GM11168 (cell line): Measurements from ENCODE around the gene FHOD3.

Experiments used
- in situ Hi-C: fragments of 300-500 bp; cut with MboI; formaldehyde crosslinking; loops from one replicate; pipeline ENCODE4 v1.12.0; 2022; ENCODE audit warnings: low sequenced_read_pairs; ENCODE audit not compliant: unreplicated experiment

The FHOD3 gene

DNA sequence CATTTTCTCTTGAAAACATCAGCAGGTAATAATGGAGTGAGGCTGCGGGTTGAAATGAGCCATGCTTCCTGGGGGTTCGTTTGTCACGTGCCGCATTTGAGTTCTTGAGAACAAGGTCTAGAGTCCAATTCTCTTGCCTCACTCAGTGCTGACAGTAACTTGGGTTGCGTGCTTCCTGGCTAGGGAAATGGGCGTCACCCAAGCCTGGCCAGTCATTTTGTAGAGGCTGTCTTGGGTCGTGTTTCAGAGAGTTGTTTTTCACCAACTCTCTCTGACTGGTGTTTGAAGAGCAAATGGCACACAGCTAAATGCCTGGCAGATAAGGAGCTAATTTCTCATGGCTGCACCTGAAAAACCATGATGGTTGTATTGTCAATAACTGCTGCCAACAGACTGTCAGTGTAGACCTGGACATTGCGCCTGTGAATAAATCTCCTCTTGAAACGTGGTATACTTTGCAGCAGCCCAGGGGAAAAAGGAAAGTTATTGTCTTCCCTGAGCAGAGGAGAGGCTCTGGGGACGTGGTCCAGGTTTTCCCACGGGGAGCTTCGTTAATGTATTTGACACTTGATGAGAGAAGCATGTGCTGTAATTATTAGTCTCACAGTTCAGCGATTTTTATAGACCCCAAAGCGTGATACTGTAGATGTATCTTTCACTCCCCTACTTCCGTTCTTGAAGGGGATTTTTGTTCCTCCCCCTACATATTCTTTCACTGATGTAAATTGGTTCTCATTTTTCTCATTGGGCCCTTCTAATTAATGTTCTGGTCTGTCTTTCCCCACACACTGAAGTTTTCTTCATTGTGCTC is 196.0 kb downstream of the FHOD3 start:
- in situ Hi-C loops, result no loop called here

DNA sequence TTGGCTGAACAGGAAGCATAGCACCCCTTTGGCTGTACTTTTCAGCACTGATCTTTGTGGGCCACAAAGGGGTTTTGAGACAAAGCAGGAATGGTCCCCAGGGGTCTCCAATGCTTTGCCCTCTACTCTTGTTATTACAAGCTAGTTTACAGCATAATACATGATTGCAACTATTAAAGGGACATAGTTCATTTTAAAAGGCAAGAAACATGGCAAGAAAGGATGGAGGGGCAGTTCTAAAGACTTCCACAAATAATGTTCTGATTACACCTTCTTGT is 196.6 kb downstream of the FHOD3 start:
- in situ Hi-C loops, result no loop called here

- in situ Hi-C loops, result no loop called here
Measured at GRCh38 chr18:36496022-36496421, 198.5 kb downstream of the FHOD3 start.

DNA sequence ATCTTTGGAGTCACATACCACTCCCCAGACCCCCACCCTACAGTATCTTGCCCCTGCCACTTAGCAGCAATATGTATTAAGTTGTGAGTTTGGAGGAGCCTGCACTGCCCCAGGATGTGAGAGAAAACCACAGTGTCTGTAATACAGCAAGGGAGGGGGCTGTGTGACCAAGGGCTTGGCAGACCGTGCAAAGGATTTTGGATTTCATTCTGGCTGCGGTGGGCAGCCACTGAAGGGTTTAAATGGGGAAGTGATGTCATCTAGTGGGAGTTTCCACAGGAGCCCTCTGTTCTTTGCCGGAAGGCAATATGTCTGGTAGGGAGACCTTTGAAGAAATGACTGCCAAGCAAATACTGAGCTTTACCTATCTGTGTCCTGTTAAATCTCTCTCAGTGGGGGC is 202.4 kb downstream of the FHOD3 start:
- in situ Hi-C loops, result no loop called here

GRCh38 chr18:36501100-36501499 is 203.6 kb downstream of the FHOD3 start:
- in situ Hi-C loops, result no loop called here

GRCh38 chr18:36503477-36503876 is 206.0 kb downstream of the FHOD3 start:
- in situ Hi-C loops, result no loop called here

DNA sequence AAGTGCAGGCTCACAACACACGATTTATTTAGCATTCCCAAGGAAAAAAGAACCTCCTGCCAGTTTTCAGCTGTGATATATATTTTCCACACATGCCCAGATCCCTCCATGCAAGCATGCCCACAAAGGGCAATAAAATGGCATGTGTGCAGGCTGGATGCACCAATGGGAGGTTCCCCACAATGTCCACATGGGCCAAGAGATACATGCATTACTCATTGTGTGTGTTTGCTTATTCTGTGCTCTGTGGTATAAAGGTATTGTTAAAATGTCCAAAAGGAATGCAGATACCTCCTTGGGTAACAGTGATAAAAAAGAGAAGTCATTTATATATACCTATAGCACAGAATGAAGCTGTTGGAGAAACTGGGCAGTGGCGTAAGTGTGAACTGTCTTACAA is 207.4 kb downstream of the FHOD3 start:
- in situ Hi-C loops, result no loop called here

DNA sequence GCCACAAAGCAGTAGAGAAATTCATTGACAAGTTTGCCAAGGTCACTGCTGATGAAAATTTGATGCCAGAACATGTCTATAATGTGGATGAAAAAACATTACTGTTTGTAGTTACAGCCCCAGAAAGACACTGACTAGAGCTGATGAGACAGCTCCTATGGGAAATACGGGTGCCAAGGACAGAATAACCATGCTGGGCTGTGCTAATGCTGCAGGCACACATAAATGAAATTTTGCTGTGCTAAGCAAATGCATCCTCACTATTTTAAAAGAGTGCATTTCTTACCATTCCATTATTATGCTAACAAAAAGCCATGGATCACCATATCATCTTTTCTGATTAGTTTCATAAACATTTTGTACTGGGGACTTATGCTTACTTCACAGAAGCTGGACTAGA is 208.2 kb downstream of the FHOD3 start:
- in situ Hi-C loops, result no loop called here

- in situ Hi-C loops, result no loop called here
Measured at GRCh38 chr18:36509646-36510197, 212.2 kb downstream of the FHOD3 start.

DNA sequence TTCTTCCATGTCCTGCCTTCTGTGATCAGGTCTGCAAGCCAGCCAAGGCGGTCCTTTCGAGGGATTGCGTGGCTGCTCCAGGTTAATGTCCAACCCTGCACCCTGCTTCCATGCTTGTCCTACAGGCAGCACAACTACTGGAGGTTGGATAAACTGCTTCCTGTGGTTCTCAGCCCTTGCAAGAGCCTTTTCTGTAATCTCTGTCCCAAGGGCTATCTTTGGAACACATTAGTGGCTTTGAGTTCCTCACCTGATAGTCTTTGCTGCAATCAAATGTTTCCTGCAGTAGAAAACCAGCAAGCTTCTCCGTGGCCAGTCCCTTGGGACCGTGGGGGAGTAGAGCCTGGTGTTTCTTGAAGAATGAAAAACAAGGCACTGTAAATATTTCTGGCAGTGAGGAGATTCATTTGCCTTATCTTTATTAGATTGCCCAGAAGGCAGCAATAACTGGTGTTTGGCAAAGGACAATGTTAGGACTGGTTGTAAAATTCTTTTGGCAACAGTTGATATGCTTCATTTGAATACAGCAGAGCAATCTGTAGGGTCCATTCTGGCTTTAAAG is 214.4 kb downstream of the FHOD3 start:
- in situ Hi-C loops, result no loop called here

DNA sequence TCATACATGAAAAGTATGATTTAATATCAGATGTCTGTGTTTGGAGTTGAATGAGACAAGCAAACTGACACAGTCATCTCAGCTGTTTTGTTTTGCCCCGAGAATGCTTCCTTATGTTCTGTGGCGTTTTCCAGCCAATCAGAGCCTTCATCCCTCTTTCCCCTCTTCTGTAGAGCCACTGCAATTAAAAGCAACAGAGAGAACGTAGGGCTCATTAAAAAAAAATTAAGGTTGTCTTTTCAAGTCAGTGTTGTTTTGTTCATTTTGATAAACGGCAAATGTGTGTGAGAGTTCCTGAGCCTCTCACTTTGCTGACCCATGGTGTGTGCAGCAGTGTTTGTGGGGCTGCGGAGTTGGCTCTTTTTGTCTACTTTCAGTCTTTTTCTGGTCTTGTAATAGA is 216.0 kb downstream of the FHOD3 start:
- in situ Hi-C loops, result no loop called here

DNA sequence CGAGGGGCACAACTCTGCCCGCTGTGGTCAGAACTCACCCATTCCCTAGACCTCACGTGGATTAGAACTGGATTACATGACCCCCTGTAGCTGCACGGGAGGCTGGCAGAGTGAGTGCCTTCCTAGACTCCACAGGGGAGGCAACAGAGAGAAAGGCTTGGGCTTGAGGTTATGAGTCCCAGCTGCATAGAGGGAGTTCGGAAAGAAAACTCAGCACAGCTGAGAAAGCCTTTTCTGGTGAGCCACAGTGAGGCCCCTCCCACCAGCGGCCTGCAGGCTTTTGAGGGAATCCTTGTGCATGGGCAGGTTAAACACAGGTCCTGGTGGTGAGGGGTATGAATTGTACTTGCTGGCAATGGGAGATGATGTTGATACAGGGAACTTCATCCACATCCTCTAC is 217.3 kb downstream of the FHOD3 start:
- in situ Hi-C loops, result no loop called here

GRCh38 chr18:36516258-36516657 is 218.7 kb downstream of the FHOD3 start:
- in situ Hi-C loops, result no loop called here

DNA sequence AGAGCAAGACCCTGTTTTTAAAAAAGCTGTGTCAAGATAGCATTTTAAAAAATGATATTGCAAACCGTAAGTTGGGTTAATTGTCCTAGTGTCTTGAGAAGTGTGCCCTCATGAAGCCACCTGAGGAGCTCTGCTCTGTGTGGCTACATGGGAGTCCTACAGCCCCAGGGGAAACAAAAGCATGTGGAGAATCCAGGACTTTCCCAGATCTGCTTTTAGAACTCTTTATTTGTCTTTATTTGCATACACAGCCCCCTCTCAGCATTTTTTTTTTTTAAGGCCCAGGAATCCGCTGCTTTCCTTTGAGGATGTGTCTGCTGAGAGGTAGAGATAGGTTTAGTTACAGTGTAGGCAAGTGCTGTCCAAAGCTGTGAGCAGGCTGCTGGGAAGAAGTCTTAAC is 219.2 kb downstream of the FHOD3 start:
- in situ Hi-C loops, result no loop called here

DNA sequence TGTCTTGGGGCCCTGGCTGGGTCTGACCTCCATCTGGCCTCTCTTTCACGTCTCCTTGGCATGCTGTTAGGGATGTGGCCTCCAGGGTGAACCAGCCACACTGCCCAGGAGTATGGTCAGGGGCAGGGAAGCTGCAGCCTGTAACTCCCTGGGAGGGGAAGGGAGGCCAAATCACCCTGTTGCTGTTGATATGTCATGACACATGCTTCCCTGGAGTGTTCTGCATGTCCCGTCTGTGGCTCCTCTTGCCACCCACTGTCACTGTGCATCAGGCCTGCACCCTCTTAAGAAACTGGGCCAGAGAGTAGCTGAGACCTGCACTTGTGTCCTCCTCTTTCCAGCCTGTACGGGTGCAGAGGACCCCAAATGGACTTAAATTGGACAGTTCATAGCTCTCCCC is 221.3 kb downstream of the FHOD3 start:
- in situ Hi-C loops, result no loop called here

- in situ Hi-C loops, result no loop called here
Measured at GRCh38 chr18:36519358-36519757, 221.8 kb downstream of the FHOD3 start.

DNA sequence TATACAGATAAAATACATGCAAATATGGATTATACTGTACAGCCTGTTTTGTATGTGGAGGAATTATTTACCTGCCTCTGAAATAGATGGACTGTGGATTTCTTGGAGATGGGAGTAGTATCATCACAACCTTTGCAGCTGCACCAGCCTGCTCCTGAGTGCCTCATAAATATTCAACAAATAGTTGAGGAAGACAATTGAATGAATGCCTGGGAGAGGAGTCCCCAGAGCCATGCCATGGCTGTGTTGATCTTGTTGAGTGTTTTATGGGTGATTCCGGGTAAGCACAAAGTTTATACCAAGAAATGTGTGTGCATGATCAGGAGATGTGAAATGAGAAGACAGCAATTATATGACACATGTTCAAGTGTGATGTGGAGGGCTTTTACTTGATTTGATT is 225.0 kb downstream of the FHOD3 start:
- in situ Hi-C loops, result no loop called here

GRCh38 chr18:36525913-36526312 is 228.4 kb downstream of the FHOD3 start:
- in situ Hi-C loops, result no loop called here

- in situ Hi-C loops, result no loop called here
Measured at GRCh38 chr18:36526611-36527010, 229.1 kb downstream of the FHOD3 start.

DNA sequence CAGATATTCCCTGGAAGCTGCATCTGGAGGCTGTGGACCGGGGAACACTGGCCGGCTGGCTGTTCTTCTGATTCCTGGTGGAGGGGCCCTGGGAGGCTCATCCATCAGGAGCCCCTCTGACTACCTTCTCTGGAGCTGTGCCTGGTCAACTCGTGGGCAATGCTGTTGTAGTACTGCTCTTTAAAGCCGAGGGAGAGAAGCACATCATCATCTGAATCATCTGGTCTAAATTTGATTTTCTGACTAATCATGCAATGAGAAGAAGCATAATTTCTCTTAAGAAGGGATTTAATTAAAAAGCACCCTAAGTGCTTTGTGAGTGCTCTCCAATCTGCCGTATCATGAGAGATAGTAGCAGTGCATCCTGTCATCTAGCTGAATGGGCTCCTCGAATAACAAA is 229.5 kb downstream of the FHOD3 start:
- in situ Hi-C loops, result no loop called here

DNA sequence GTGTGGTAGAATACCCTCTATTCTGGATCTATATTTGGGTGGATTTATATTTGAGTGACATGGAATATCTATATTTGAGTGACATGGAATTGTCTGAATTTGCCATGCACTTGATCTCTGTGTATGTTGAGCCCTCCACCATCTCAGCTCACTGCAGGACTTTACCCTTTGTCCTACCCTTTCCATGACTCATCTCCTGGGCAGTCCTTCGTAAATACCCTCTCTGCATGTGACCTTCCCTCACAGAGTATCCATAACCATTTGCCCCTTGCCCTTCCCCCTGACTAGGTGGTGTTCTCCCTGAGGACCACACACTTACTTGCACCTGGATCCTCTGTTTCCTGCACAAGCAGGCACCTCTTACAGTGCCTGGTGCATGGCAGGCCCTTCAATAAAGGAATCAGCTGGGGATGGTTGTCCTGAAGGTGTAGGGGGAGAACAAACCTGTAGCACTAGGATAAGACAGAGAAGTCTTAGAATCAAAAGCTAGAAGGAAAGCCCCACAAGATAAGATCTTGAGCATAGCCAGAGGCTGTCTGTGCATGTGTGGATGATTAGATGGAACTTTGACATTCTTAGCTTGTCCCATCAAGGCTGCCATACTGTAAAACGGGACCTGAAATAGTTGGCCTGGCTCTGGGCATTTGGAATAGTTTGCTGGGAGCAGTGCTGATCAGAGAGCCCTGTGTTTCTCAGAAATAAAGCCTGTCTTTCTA is 230.4 kb downstream of the FHOD3 start:
- in situ Hi-C loops, result no loop called here
